Left ventricle myocardium inferior (tissue), 1 donor: ENCODE results near the gene TP63. TPM values are rescaled to one million over a fixed set of nuclear protein-coding genes. Genes with fewer than 3 reads are reported as not detected.

Experiments used
- DNase-seq: peaks from one replicate; pipeline ENCODE4 v3.0.0-alpha.2; 2020
- H3K27ac ChIP-seq: fragments of 200-600 bp; replicated peaks from 2 replicates; pipeline ENCODE4 v1.8.0; 2021
- H3K27me3 ChIP-seq: fragments of 200-600 bp; 2 replicates; pipeline ENCODE4 v1.8.0; 2021; ENCODE audit warnings: low read depth
- H3K36me3 ChIP-seq: fragments of 200-600 bp; 2 replicates; pipeline ENCODE4 v1.8.0; 2021
- H3K4me1 ChIP-seq: fragments of 200-600 bp; 2 replicates; pipeline ENCODE4 v1.8.0; 2021
- H3K4me3 ChIP-seq: fragments of 200-600 bp; 2 replicates; pipeline ENCODE4 v1.8.0; 2021; ENCODE audit warnings: mild to moderate bottlenecking, moderate library complexity
- H3K9me3 ChIP-seq: fragments of 200-600 bp; replicated peaks from 2 replicates; pipeline ENCODE4 v1.8.0; 2021
- intact Hi-C: fragments of 100-400 bp; cut with micrococcal nuclease; formaldehyde crosslinking; loops from one replicate; pipeline ENCODE4 v1.11.0; 2022
- long read RNA-seq: library from polyadenylated mRNA; unstranded; transcript quantifications from one replicate; pipeline ENCODE4 v2.0.0, GENCODE V29; 2021
- total RNA-seq: library from RNA; stranded (reverse); fragmentation: NEBNext Ultra II Directional; extraction: Animal tissue kit (Norgen Biotek cat#: 25700); gene quantifications from one replicate; pipeline ENCODE4 v1.2.1, GENCODE V29; 2021
- TF ChIP-seq, protein P1 (sequence below): fragments of 200-600 bp; IDR thresholded peaks from 2 replicates; pipeline ENCODE4 v1.8.0; 2021; ENCODE audit warnings: antibody characterized with exemption, mild to moderate bottlenecking, borderline replicate concordance
- donor health status: DM: no; HTN: yes; CAD: no; lungs with severe emphysema.

The TP63 gene
- 0.14 TPM for total RNA-seq
- long read RNA-seq: 0 reads

DNA sequence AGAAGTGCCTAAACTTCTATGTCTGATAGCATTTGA lies at the start of gene TP63:
TSS of gene TP63 (plus strand) at position 17 of the 36 bp plus-strand sequence. CDS start 127 bp downstream, outside the sequence.
- TF ChIP-seq, protein P1, sequence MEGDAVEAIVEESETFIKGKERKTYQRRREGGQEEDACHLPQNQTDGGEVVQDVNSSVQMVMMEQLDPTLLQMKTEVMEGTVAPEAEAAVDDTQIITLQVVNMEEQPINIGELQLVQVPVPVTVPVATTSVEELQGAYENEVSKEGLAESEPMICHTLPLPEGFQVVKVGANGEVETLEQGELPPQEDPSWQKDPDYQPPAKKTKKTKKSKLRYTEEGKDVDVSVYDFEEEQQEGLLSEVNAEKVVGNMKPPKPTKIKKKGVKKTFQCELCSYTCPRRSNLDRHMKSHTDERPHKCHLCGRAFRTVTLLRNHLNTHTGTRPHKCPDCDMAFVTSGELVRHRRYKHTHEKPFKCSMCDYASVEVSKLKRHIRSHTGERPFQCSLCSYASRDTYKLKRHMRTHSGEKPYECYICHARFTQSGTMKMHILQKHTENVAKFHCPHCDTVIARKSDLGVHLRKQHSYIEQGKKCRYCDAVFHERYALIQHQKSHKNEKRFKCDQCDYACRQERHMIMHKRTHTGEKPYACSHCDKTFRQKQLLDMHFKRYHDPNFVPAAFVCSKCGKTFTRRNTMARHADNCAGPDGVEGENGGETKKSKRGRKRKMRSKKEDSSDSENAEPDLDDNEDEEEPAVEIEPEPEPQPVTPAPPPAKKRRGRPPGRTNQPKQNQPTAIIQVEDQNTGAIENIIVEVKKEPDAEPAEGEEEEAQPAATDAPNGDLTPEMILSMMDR: no peak
- H3K4me3 ChIP-seq: peak within 1 kb of the TSS; percentile 56
- no peaks in the 10 kb centered on the region for H3K27me3 ChIP-seq
- intact Hi-C loops: no loop called here
- H3K9me3 ChIP-seq: no peaks in the 10 kb centered on the region
- DNase-seq: no peak
- no peaks in the 10 kb centered on the region for H3K36me3 ChIP-seq
- H3K4me1 ChIP-seq: peaks cover 22% of the 10 kb centered on the region
- peak within 1 kb of the TSS; percentile 59 for H3K27ac ChIP-seq

- Histone ChIP-seq H3K36me3 (no peaks in the 10 kb centered on the region), H3K27me3 (peaks cover 15% of the 10 kb centered on the region), H3K27ac (no peak overlapping the region), H3K4me3 (no peak overlapping the region), H3K4me1 (no peaks in the 10 kb centered on the region), H3K9me3 (no peaks in the 10 kb centered on the region)
- intact Hi-C loops: no loop called here
- no peak for DNase-seq
- TF ChIP-seq, protein P1: no peak
Observed at GRCh38 chr3:189582179-189582578, 49.0 kb upstream of the TP63 start.

GRCh38 chr3:189584645-189585044 lies 46.5 kb upstream of the TP63 start:
- DNase-seq: no peak
- Histone ChIP-seq H3K9me3 (no peaks in the 10 kb centered on the region), H3K4me3 (no peak overlapping the region), H3K27me3 (peaks cover 15% of the 10 kb centered on the region), H3K36me3 (no peaks in the 10 kb centered on the region), H3K27ac (no peak overlapping the region), H3K4me1 (no peaks in the 10 kb centered on the region)
- intact Hi-C loops: no loop called here
- TF ChIP-seq, protein P1: no peak

- TF ChIP-seq, protein P1: no peak
- no peak overlapping the region for H3K27ac ChIP-seq
Observed at GRCh38 chr3:189586941-189587663, 44.1 kb upstream of the TP63 start.

DNA sequence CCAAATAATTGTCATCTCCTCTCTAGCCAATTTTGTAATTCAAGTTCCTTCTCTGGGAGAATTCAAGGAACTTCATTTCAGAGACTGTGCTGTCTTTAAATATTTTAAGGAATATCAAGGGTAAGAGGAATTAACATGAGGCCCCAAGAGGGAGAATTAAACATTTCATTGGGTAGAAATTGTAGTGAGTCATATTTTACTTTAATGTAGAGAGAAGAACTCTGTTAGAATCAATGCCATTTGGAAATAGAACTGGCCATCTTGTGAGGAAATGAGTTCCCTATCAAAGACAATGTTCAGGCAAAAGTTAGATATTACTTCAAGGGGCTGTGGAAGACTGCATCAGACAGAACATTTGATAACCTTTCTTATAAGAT lies 43.5 kb upstream of the TP63 start:
- no peak for DNase-seq
- Histone ChIP-seq H3K27me3 (peaks cover 15% of the 10 kb centered on the region), H3K4me1 (no peaks in the 10 kb centered on the region), H3K36me3 (no peaks in the 10 kb centered on the region), H3K27ac (no peak overlapping the region), H3K9me3 (peaks cover 12% of the 10 kb centered on the region), H3K4me3 (no peak overlapping the region)
- intact Hi-C loops: no loop called here
- TF ChIP-seq, protein P1: no peak

More at GRCh38 chr3:189586941-189587663, 44.1 kb upstream of the TP63 start:
- Histone ChIP-seq H3K4me3 (no peak overlapping the region), H3K36me3 (no peaks in the 10 kb centered on the region), H3K9me3 (peaks cover 7% of the 10 kb centered on the region), H3K4me1 (no peaks in the 10 kb centered on the region), H3K27me3 (peaks cover 15% of the 10 kb centered on the region)
- intact Hi-C loops: no loop called here
- no peak for DNase-seq

DNA sequence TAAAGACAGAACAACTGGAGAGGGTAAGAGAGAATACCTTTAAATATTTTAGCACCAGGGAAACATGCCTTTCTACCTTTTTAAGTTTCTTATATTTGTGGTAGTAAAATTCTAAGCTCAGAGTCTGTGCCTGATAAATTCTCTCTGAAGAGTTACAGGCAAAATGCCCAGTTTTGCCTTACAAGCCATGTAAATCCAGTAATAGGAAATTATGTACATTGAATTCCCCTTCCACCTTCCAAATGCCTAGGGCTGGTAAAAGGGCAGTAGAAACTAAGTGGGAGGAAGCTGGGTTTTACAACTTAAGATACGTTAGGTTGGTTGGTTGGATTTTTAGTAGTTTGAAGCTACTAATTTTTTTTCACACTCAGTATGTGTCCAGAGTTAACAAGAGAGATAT lies 43.1 kb upstream of the TP63 start:
- intact Hi-C loops: no loop called here
- TF ChIP-seq, protein P1: no peak
- Histone ChIP-seq H3K4me3 (no peak overlapping the region), H3K27ac (no peak overlapping the region), H3K4me1 (no peaks in the 10 kb centered on the region), H3K36me3 (no peaks in the 10 kb centered on the region), H3K9me3 (peaks cover 16% of the 10 kb centered on the region), H3K27me3 (peaks cover 15% of the 10 kb centered on the region)
- DNase-seq: no peak
